Measurements from ENCODE around the gene UCK2.

Gene UCK2

DNA sequence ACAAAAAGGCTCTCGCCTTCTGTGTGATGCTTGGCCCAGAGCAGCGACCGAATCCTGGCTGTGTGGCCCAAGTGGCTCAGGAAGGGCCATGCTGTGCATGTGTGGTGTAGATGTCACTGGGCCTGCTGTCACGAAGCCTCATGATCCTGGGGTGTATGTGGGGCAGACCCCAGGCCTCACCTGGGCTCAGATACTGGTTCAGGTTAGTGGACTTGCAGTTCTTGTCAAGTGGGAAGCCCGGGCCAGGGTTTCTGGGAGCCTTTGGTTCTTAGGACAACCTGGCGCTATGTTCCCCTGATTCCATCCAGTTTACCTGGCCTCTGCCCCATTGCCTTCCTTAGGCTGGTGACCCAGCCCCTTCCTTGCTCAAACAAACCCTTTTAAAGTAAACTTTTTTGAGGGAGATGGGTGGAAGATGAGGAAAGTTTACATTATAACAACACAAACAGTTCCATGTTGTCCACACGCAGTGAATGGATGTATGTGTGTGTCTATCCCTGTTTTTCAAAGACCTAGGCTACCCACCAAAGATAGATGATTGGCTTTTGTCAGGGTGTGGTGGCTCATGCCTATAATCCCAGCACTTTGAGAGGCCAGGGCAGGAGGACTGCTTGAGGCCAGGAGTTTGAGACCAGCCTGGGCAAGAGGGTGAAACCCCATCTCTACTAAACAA is 84.3 kb downstream of the UCK2 start:
- Mint-ChIP-seq H3K27ac (no peak overlapping the region), H3K9me3 (no peaks in the 10 kb centered on the region), H3K36me3 (peaks cover 29% of the 10 kb centered on the region), H3K4me1 (peaks cover 5% of the 10 kb centered on the region), H3K4me3 (no peak overlapping the region)
- ATAC-seq, result no peak
- no peak for DNase-seq (ENCODE audit: low spot score in 2 of 2)

DNA sequence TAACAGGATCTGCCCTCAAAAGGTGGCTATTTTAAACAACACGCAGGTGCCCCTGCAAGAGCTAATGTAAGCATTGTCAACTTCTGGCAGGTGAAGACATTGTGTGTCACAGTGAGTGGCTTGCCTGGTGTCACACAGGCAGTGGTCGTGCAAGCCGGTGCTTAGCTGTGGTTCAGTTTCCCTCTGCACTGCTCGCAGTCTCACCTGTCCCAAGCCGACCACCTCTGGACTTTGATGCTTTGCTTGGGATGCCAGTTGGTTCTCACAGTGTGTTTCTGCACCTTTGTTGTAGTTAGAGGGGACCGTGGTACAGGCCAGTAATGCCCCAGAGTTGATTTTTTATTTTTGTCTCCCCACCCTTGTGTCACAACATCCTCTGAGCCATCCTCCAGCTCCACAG is 85.2 kb downstream of the UCK2 start:
- H3K27ac Mint-ChIP-seq, result no peak overlapping the region
- H3K36me3 Mint-ChIP-seq, result peaks cover 22% of the 10 kb centered on the region
- no peaks in the 10 kb centered on the region for H3K9me3 Mint-ChIP-seq
- H3K4me1 Mint-ChIP-seq, result peaks cover 5% of the 10 kb centered on the region
- no peak overlapping the region for H3K4me3 Mint-ChIP-seq
- DNase-seq (ENCODE audit: low spot score in 2 of 2) (no peak), ATAC-seq (no peak)

DNA sequence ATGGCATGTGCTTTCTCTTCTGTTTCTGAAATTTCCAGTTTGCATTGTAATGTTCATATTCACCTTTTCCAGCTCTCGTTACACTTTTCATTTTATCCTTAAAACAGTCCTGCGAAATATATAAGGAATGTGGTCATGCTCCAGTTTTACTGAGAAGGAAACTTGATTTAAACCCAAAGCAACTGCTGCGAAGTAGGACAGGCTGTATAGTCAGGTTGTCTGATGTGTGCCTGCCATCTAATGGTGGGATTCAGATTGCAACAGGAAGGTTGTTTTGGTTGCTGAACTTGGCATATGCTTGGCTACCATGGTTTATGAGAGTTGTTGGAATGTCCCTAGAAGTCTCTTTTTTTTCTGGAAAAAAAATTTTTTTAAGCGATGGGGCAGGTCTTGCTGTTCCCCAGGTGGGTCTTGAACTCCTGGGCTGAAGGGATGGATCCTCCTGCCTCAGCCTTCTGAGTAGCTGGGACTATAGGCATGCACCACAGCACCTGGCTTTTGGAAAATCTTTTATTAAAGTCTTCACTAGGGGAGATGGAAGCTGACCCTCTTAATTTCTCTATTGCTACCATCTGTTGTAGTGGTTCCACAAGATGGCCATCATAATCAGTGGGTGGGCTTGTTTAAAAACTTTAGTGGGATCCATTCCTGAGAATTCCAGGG is 86.9 kb downstream of the UCK2 start:
- ATAC-seq (peak; percentile 80), DNase-seq (ENCODE audit: low spot score in 2 of 2) (peak; percentile 38 to 73)
- Mint-ChIP-seq H3K36me3 (peaks cover 6% of the 10 kb centered on the region), H3K27ac (no peak overlapping the region), H3K4me3 (no peak overlapping the region), H3K9me3 (no peaks in the 10 kb centered on the region), H3K4me1 (peaks cover 5% of the 10 kb centered on the region)

GRCh38 chr1:165915480-165915879 is 88.1 kb downstream of the UCK2 start:
- Mint-ChIP-seq H3K4me1 (peaks cover 5% of the 10 kb centered on the region), H3K27ac (no peak overlapping the region), H3K9me3 (no peaks in the 10 kb centered on the region), H3K4me3 (no peak overlapping the region), H3K36me3 (no peaks in the 10 kb centered on the region)
- DNase-seq (ENCODE audit: low spot score in 2 of 2) (no peak), ATAC-seq (no peak)

GRCh38 chr1:165915932-165916348 is 88.5 kb downstream of the UCK2 start:
- Mint-ChIP-seq H3K4me1 (peaks cover 5% of the 10 kb centered on the region), H3K36me3 (no peaks in the 10 kb centered on the region), H3K9me3 (no peaks in the 10 kb centered on the region), H3K4me3 (no peak overlapping the region), H3K27ac (no peak overlapping the region)
- no peak for ATAC-seq
- DNase-seq (ENCODE audit: low spot score in 2 of 2), result no peak

DNA sequence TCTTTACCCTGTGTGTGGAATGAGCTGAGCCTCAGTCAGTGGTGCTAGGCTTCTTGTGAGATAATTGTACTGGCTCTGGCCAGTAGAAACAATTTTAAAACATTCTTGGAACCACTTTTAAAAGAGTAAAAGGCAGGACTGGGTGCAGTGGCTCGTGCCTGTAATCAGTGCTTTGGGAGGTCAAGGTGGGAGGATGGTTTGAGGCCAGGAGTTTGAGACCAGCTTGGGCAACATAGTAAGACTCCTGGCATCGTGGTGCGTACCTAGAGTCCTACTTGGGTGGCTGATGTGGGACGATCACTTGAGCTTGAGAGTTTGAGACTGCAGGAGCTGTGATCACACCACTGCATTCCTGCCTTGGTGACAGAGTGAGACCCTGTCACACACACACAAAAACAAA is 89.8 kb downstream of the UCK2 start:
- H3K4me3 Mint-ChIP-seq, result no peak overlapping the region

DNA sequence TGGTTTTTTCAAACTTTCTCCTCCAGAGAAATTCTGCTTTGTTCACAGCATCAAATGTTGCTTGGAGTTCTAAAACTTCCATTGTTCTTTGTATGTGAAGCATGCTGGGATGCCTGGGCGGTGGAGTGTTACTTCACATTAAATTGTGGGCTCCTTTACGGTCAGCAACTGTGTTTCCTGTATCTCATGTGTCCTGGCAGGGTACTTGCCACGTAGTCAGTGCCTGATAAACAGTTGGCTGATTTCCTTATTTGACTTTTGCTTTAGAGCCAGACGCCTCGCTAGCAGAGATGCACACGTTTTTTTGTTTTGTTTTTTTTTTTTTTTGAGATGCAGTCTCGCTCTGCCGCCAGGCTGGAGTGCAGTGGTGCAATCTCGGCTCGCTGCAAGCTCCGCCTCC is 96.7 kb downstream of the UCK2 start:
- Mint-ChIP-seq H3K27ac (no peak overlapping the region), H3K9me3 (no peaks in the 10 kb centered on the region), H3K4me1 (no peaks in the 10 kb centered on the region), H3K36me3 (no peaks in the 10 kb centered on the region), H3K4me3 (no peak overlapping the region)
- DNase-seq (ENCODE audit: low spot score in 2 of 2) (no peak), ATAC-seq (no peak)

More for the DNA sequence above, 89.8 kb downstream of the UCK2 start:
- Mint-ChIP-seq H3K4me1 (peaks cover 5% of the 10 kb centered on the region), H3K36me3 (no peaks in the 10 kb centered on the region), H3K9me3 (no peaks in the 10 kb centered on the region), H3K27ac (no peak overlapping the region)
- ATAC-seq (no peak), DNase-seq (ENCODE audit: low spot score in 2 of 2) (no peak)

- H3K4me1 Mint-ChIP-seq, result no peaks in the 10 kb centered on the region
- no peaks in the 10 kb centered on the region for H3K36me3 Mint-ChIP-seq
- DNase-seq (ENCODE audit: low spot score in 2 of 2) (no peak), ATAC-seq (no peak)
- no peak overlapping the region for H3K4me3 Mint-ChIP-seq
- H3K9me3 Mint-ChIP-seq, result no peaks in the 10 kb centered on the region
- no peak overlapping the region for H3K27ac Mint-ChIP-seq
Measured at GRCh38 chr1:165925498-165926079, 98.2 kb downstream of the UCK2 start.

DNA sequence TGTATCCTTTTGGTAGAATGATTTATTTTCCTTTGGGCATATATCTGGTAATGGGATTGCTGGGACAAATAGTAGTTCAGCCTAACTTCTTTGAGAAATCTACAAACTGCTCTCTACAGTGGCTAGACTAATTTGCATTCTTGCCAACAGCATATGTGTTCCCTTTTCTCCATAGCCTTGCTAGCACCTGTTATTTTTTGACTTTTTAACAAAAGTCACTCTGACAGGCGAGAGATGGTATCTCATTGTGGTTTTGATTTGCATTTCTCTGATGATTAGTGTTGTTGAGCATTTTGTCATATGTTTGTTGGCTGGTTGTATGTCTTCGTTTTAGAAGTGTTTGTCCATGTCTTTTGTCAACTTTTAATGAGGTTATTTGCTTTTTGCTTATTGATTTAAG is 99.8 kb downstream of the UCK2 start:
- H3K36me3 Mint-ChIP-seq, result no peaks in the 10 kb centered on the region
- no peak for ATAC-seq
- no peaks in the 10 kb centered on the region for H3K9me3 Mint-ChIP-seq
- no peak overlapping the region for H3K4me3 Mint-ChIP-seq
- no peaks in the 10 kb centered on the region for H3K4me1 Mint-ChIP-seq
- DNase-seq (ENCODE audit: low spot score in 2 of 2), result no peak
- no peak overlapping the region for H3K27ac Mint-ChIP-seq

- no peaks in the 10 kb centered on the region for H3K4me1 Mint-ChIP-seq
- H3K4me3 Mint-ChIP-seq, result no peak overlapping the region
- H3K9me3 Mint-ChIP-seq, result no peaks in the 10 kb centered on the region
- DNase-seq (ENCODE audit: low spot score in 2 of 2) (peak; percentile 22 to 63), ATAC-seq (peak; percentile 76)
- H3K27ac Mint-ChIP-seq, result no peak overlapping the region
- H3K36me3 Mint-ChIP-seq, result no peaks in the 10 kb centered on the region
Measured at GRCh38 chr1:165928075-165928731, 100.8 kb downstream of the UCK2 start.

DNA sequence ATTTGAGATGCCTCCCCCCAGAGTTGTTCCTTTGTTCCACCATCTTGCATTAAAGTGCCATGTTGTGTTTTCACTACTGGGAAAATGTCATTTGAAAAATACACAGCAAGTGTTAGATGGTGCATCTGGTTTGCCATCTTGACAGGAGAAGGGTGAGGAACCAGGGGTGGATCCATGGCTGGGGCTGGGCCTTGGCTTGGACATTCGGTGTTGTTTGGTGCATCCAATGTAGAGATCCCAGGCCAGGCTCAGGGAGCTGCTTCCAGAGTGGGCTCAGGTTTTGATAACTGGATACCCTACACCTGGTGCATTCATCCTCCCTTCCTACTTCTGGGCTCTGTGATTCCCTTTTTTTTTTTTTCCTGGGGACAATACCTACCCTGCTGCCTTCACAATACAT is 103.5 kb downstream of the UCK2 start:
- Mint-ChIP-seq H3K36me3 (no peaks in the 10 kb centered on the region), H3K9me3 (no peaks in the 10 kb centered on the region), H3K4me3 (no peak overlapping the region), H3K4me1 (no peaks in the 10 kb centered on the region), H3K27ac (no peak overlapping the region)
- ATAC-seq, result no peak
- no peak for DNase-seq (ENCODE audit: low spot score in 2 of 2)

DNA sequence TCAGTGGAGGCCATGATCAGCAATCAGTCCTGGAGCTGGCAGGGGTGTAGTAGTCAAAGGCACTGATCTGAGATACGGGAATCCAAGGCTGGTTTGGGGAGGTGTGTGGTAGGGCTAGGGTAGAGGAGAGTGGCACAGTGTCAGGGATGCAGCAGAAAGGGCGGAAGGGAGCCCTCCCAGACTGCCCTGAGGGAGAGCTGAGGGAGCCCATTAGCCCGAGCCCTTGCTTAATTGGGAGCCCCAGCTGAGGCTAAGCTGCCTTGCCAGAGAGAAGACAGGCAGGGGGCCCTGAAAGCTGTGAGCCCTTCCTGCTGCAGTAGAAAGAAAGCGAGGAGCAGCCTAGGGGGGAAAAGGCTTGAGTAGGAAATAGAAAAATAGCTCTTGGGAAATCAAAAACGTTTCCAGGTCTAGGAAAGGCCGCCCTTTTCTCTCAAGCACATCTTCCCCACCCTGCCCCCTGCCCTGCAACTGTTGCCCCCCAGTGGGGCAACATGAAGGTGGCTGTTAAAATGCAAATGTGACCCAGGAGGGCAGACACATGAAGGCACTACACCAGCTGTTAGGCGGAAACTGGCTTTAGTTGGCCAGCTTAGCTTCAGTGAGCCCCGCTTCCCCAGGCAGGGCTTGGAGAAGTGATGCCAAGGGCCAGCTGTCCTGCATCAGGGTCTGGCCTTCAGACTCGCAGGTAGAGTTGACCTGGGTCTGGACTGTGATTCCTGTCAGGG is 106.2 kb downstream of the UCK2 start:
- H3K4me3 Mint-ChIP-seq, result no peak overlapping the region
- no peaks in the 10 kb centered on the region for H3K4me1 Mint-ChIP-seq
- H3K9me3 Mint-ChIP-seq, result no peaks in the 10 kb centered on the region
- DNase-seq (ENCODE audit: low spot score in 2 of 2) (no peak), ATAC-seq (no peak)
- no peaks in the 10 kb centered on the region for H3K36me3 Mint-ChIP-seq
- no peak overlapping the region for H3K27ac Mint-ChIP-seq

DNA sequence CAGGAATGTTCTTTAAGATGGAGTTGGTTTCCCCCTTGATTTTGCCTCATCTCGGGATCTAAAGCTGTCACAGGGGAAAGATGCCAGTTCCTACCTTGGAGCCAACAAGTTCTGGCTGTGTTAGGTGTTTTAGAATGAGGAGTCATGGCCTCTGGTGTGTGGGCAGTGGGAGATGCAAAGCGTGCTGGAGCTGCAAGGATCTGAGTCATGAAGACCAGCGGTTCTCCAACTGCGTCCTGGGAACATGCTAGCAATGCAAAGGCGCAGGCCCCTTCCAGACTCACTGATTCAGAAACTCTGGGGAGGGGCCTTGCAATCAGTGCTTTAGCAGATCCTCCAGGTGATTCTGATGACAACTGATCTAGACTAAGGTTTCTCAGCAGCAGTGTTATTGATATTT is 109.1 kb downstream of the UCK2 start:
- Mint-ChIP-seq H3K4me1 (no peaks in the 10 kb centered on the region), H3K27ac (no peak overlapping the region), H3K36me3 (no peaks in the 10 kb centered on the region), H3K4me3 (no peak overlapping the region), H3K9me3 (no peaks in the 10 kb centered on the region)
- ATAC-seq (no peak), DNase-seq (ENCODE audit: low spot score in 2 of 2) (no peak)

DNA sequence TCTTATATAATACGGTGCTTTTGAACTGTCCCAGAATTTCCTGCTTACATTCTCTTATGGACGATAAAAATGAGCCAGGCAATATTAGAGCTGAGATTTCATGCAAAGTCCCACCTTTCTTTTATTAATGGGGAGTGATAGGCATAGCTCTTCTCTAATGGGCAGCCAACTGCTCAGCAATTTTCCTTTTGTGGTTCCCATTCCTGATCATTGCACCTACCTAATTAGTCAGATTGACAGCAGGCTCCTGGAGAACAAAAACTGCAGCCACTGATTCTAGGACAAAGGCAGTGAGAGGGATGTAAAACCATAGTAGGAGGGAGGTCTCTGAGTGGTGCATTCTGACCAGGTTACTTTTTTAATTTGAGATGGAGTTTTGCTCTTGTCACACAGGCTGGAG is 110.4 kb downstream of the UCK2 start:
- Mint-ChIP-seq H3K9me3 (no peaks in the 10 kb centered on the region), H3K4me1 (no peaks in the 10 kb centered on the region), H3K36me3 (no peaks in the 10 kb centered on the region), H3K4me3 (no peak overlapping the region), H3K27ac (no peak overlapping the region)
- DNase-seq (ENCODE audit: low spot score in 2 of 2), result no peak
- no peak for ATAC-seq

- Mint-ChIP-seq H3K9me3 (no peaks in the 10 kb centered on the region), H3K27ac (no peak overlapping the region), H3K36me3 (no peaks in the 10 kb centered on the region), H3K4me3 (no peak overlapping the region), H3K4me1 (no peaks in the 10 kb centered on the region)
- ATAC-seq (no peak), DNase-seq (ENCODE audit: low spot score in 2 of 2) (no peak)
Measured at GRCh38 chr1:165938844-165939243, 111.4 kb downstream of the UCK2 start.

Measured in stimulated activated effector memory CD8-positive, alpha-beta T cell treated with anti-CD3 and anti-CD28 coated beads, Interleukin-12 subunit alpha, Interleukin-12 subunit beta, amount 100 ng/mL, for 72 hours (primary cell).